HG02798 (cell line): ENCODE data around the gene COTL1.
"Not testable (repeated sequence)": the region's sequence is repeated elsewhere in the genome, so short reads cannot be mapped to it uniquely, and the experiment has no call there.

ENCODE experiments used
- ATAC-seq: cut with Tn5 transposase; IDR thresholded peaks from one replicate; pipeline ENCODE4 v1.9.1; 2021; ENCODE audit warnings: mild to moderate bottlenecking; ENCODE audit not compliant: unreplicated experiment, poor library complexity

Gene COTL1

GRCh38 chr16:84575914-84576313 is 42.0 kb downstream of the COTL1 start:
- ATAC-seq = no peak

GRCh38 chr16:84574191-84574590 is 43.7 kb downstream of the COTL1 start:
- no peak for ATAC-seq

- no peak for ATAC-seq
Measured at GRCh38 chr16:84572096-84572495, 45.8 kb downstream of the COTL1 start.

GRCh38 chr16:84571506-84571905 is 46.4 kb downstream of the COTL1 start:
- no peak for ATAC-seq

GRCh38 chr16:84570739-84571403 is 47.0 kb downstream of the COTL1 start:
- ATAC-seq = no peak

- ATAC-seq = no peak
Measured at GRCh38 chr16:84569382-84569987, 48.4 kb downstream of the COTL1 start.

- no peak for ATAC-seq
Measured at GRCh38 chr16:84568066-84568465, 49.8 kb downstream of the COTL1 start.

GRCh38 chr16:84567286-84567962 is 50.5 kb downstream of the COTL1 start:
- no peak for ATAC-seq

GRCh38 chr16:84566545-84567257 is 51.2 kb downstream of the COTL1 start:
- ATAC-seq = no peak

- no peak for ATAC-seq
Measured at GRCh38 chr16:84565669-84566495, 52.0 kb downstream of the COTL1 start.

GRCh38 chr16:84563786-84564420 is 54.0 kb downstream of the COTL1 start:
- ATAC-seq = no peak

GRCh38 chr16:84563064-84563715 is 54.7 kb downstream of the COTL1 start:
- ATAC-seq = no peak

- peak; percentile 61 for ATAC-seq
Measured at GRCh38 chr16:84562174-84562815, 55.6 kb downstream of the COTL1 start.

- no peak for ATAC-seq
Measured at GRCh38 chr16:84561291-84561690, 56.6 kb downstream of the COTL1 start.

GRCh38 chr16:84560269-84560668 is 57.6 kb downstream of the COTL1 start:
- ATAC-seq = no peak

GRCh38 chr16:84559311-84559932 is 58.5 kb downstream of the COTL1 start:
- no peak for ATAC-seq

- ATAC-seq = not testable (repeated sequence)
Measured at GRCh38 chr16:84558850-84559249, 59.0 kb downstream of the COTL1 start.

- no peak for ATAC-seq
Measured at GRCh38 chr16:84557504-84557903, 60.4 kb downstream of the COTL1 start.
